ENCODE measurements around the gene PDE1C.
"Not testable (repeated sequence)": the region's sequence is repeated elsewhere in the genome, so short reads cannot be mapped to it uniquely, and the experiment has no call there.

Gene PDE1C

GRCh38 chr7:32091608-32092210, 21.5 kb upstream of the PDE1C start:
- H3K4me3 ChIP-seq (ENCODE audit: low read length), result no peak overlapping the region
- TF ChIP-seq CTCF (IDR thresholded peaks at IDR 0.05; ENCODE audit: insufficient read depth, low read depth, low read length, missing control alignments), result no peak
- DNase-seq (ENCODE audit: low read depth), result no peak

- no peak for TF ChIP-seq CTCF (IDR thresholded peaks at IDR 0.05; ENCODE audit: insufficient read depth, low read depth, low read length, missing control alignments)
- no peak for DNase-seq (ENCODE audit: low read depth)
- H3K4me3 ChIP-seq (ENCODE audit: low read length), result no peak overlapping the region
Measured at GRCh38 chr7:32089678-32090077, 19.5 kb upstream of the PDE1C start.

- no peak for TF ChIP-seq CTCF (IDR thresholded peaks at IDR 0.05; ENCODE audit: insufficient read depth, low read depth, low read length, missing control alignments)
- no peak overlapping the region for H3K4me3 ChIP-seq (ENCODE audit: low read length)
- DNase-seq (ENCODE audit: low read depth), result no peak
Measured at GRCh38 chr7:32089256-32089655, 19.0 kb upstream of the PDE1C start.

- TF ChIP-seq CTCF (IDR thresholded peaks at IDR 0.05; ENCODE audit: insufficient read depth, low read depth, low read length, missing control alignments), result no peak
- H3K4me3 ChIP-seq (ENCODE audit: low read length), result no peak overlapping the region
Measured at GRCh38 chr7:32088451-32088881, 18.3 kb upstream of the PDE1C start.

GRCh38 chr7:32079510-32079909, 9.3 kb upstream of the PDE1C start:
- no peak for TF ChIP-seq CTCF (IDR thresholded peaks at IDR 0.05; ENCODE audit: insufficient read depth, low read depth, low read length, missing control alignments)
- DNase-seq (ENCODE audit: low read depth), result no peak
- no peak overlapping the region for H3K4me3 ChIP-seq (ENCODE audit: low read length)

More at GRCh38 chr7:32088451-32088881, 18.3 kb upstream of the PDE1C start:
- DNase-seq (ENCODE audit: low read depth), result no peak

- TF ChIP-seq CTCF (IDR thresholded peaks at IDR 0.05; ENCODE audit: insufficient read depth, low read depth, low read length, missing control alignments), result no peak
- DNase-seq (ENCODE audit: low read depth), result no peak
- H3K4me3 ChIP-seq (ENCODE audit: low read length), result no peak overlapping the region
Measured at GRCh38 chr7:32078824-32079223, 8.6 kb upstream of the PDE1C start.

- TF ChIP-seq CTCF (IDR thresholded peaks at IDR 0.05; ENCODE audit: insufficient read depth, low read depth, low read length, missing control alignments), result no peak
- DNase-seq (ENCODE audit: low read depth), result no peak
- no peak overlapping the region for H3K4me3 ChIP-seq (ENCODE audit: low read length)
Measured at GRCh38 chr7:32077806-32078205, 7.6 kb upstream of the PDE1C start.

- not testable (repeated sequence) for DNase-seq (ENCODE audit: low read depth); H3K4me3 ChIP-seq (ENCODE audit: low read length)
Measured at GRCh38 chr7:32076802-32077201, 6.6 kb upstream of the PDE1C start.
